Keratinocyte (primary cell): ENCODE data around the gene TET1. TPM values are rescaled to one million over a fixed set of nuclear protein-coding genes. Genes with fewer than 3 reads are reported as not detected.

Experiments
- DNase-seq: peaks from one replicate; pipeline ENCODE4 v3.0.0-alpha.2; 2011; ENCODE audit warnings: low read depth, missing footprints, low spot score
- FAIRE-seq: peaks from 2 replicates; lab custom pipeline; 2011; peaks lifted over from hg19 to GRCh38; lab: Jason Lieb, UNC
- H2AFZ ChIP-seq: 2 replicates; pipeline ENCODE4 v1.6.0; 2012; ENCODE audit warnings: low read length, control low read depth, inconsistent platforms; ENCODE audit not compliant: control insufficient read depth
- H3K27ac ChIP-seq: 2 replicates; pipeline ENCODE4 v1.5.1; 2011; ENCODE audit warnings: low read length; ENCODE audit not compliant: control insufficient read depth, insufficient read depth
- H3K27me3 ChIP-seq: 3 replicates; pipeline ENCODE4 v1.6.0; 2011; ENCODE audit warnings: low read length; ENCODE audit not compliant: control insufficient read depth, insufficient read depth; ENCODE audit errors: extremely low read depth
- H3K36me3 ChIP-seq, 2 experiments: 2 replicates in 1 of 2; 3 replicates in 1 of 2; pipeline ENCODE4 v1.5.1; 2011; ENCODE audit warnings: low read length in 2 of 2, mild to moderate bottlenecking in 1 of 2; ENCODE audit not compliant: control insufficient read depth in 2 of 2, insufficient read depth in 2 of 2; ENCODE audit errors: extremely low read depth in 1 of 2
- H3K4me1 ChIP-seq: 3 replicates; pipeline ENCODE4 v1.5.1; 2011; ENCODE audit warnings: low read length; ENCODE audit not compliant: control insufficient read depth, insufficient read depth; ENCODE audit errors: extremely low read depth
- H3K4me2 ChIP-seq: 3 replicates; pipeline ENCODE4 v1.6.0; 2011; ENCODE audit warnings: low read depth, low read length; ENCODE audit not compliant: control insufficient read depth, insufficient read depth; ENCODE audit errors: extremely low read depth
- H3K4me3 ChIP-seq, 3 experiments: fragments of 200-600 bp in 1 of 3; sonication (generic) in 1 of 3; 2 replicates in 2 of 3; 3 replicates in 1 of 3; pipeline ENCODE4 v1.5.1; 2011 to 2016; ENCODE audit warnings: low read length in 3 of 3, mild to moderate bottlenecking in 3 of 3, control low read depth in 2 of 3, inconsistent platforms in 1 of 3, low read depth in 1 of 3, mixed read lengths in 1 of 3, mixed run types in 1 of 3, moderate library complexity in 1 of 3; ENCODE audit not compliant: control insufficient read depth in 2 of 3, insufficient read depth in 2 of 3; ENCODE audit errors: extremely low read depth in 1 of 3
- H3K79me2 ChIP-seq: 2 replicates; pipeline ENCODE4 v1.6.0; 2012; ENCODE audit warnings: low read length; ENCODE audit not compliant: control insufficient read depth, insufficient read depth
- H3K9ac ChIP-seq: 3 replicates; pipeline ENCODE4 v1.6.0; 2011; ENCODE audit warnings: low read length; ENCODE audit not compliant: control insufficient read depth, insufficient read depth; ENCODE audit errors: extremely low read depth
- H3K9me1 ChIP-seq: 3 replicates; pipeline ENCODE4 v1.6.0; 2011; ENCODE audit warnings: low read length; ENCODE audit not compliant: control insufficient read depth, insufficient read depth; ENCODE audit errors: extremely low read depth
- H3K9me3 ChIP-seq: 2 replicates; pipeline ENCODE4 v1.5.1; 2012; ENCODE audit warnings: low read depth, low read length; ENCODE audit not compliant: control insufficient read depth
- H4K20me1 ChIP-seq: 3 replicates; pipeline ENCODE4 v1.6.0; 2011; ENCODE audit warnings: low read length; ENCODE audit not compliant: control insufficient read depth, insufficient read depth; ENCODE audit errors: extremely low read depth
- CTCF ChIP-seq, 3 experiments: IDR thresholded peaks in 1 of 3; conservative IDR thresholded peaks in 1 of 3; optimal IDR thresholded peaks in 1 of 3; 2 replicates in 2 of 3; 3 replicates in 1 of 3; pipeline versions ENCODE3 to v1.5.1; 2011; ENCODE audit warnings: low read length in 3 of 3, mild to moderate bottlenecking in 3 of 3, moderate library complexity in 2 of 3, control low read depth in 1 of 3, inconsistent platforms in 1 of 3; ENCODE audit not compliant: insufficient read depth in 2 of 3; ENCODE audit errors: extremely low read depth in 1 of 3
- EZH2 ChIP-seq: IDR thresholded peaks from one replicate; pipeline ENCODE4 v1.6.1; 2012; ENCODE audit warnings: inconsistent platforms, mild to moderate bottlenecking, low read length, moderate library complexity
- dilution Hi-C: fragments of 300-500 bp; cut with MboI; formaldehyde crosslinking; loops from one replicate; pipeline ENCODE4 v1.7.0; 2020; ENCODE audit warnings: low sequenced_read_pairs; ENCODE audit not compliant: extremely low pct_ligation_motif_present
- polyA plus RNA-seq, 5 experiments: library from polyadenylated mRNA; depleted of rRNA in 3 of 5; stranded (reverse) in 3 of 5; stranded (forward) in 1 of 5; unstranded in 1 of 5; fragments of >200 nt; gene quantifications; 1 replicate in 1 of 5; 2 replicates in 3 of 5; 3 replicates in 1 of 5; pipeline versions ENCODE4 v1.2.1 to v1.2.3, GENCODE V29; 2011 to 2012; ENCODE audit warnings: missing spikeins in 2 of 5, low read depth in 1 of 5, low replicate concordance in 1 of 5

TET1 gene
- polyA plus RNA-seq, 1 donor (not counting 4 experiments of a cell fraction or from before 2014, with no cell fraction given): 0.08 TPM

DNA sequence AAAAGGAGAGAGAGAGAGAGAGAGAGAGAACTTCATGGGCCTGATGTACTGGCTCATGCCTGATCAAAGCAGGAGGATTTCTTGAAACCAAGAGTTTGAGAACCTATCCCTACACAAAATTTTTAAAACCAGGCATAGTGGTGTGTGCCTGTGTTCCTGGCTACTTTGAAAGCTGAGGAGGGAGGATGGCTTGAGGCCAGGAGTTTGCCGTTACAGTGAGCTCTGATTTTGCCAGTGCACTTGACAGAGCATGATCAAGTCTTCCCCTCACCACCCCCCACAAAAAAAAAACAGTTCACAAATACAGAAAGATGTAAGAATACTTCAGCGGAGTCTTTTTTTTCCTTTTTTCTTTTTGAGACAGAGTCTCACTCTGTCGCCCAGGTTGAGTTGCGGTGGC, 108.8 kb downstream of the TET1 start:
- Histone ChIP-seq H3K4me3 (no peak overlapping the region), H3K9me1 (no peaks in the 10 kb centered on the region), H3K4me2 (no peak overlapping the region), H3K4me1 (peaks cover 13% of the 10 kb centered on the region), H3K27ac (no peak overlapping the region), H3K27me3 (no peaks in the 10 kb centered on the region), H3K36me3 (no peaks in the 10 kb centered on the region), H3K79me2 (no peaks in the 10 kb centered on the region), H2AFZ (no peak overlapping the region), H3K9me3 (no peaks in the 10 kb centered on the region), H3K9ac (no peak overlapping the region), H4K20me1 (no peaks in the 10 kb centered on the region)
- no peak for FAIRE-seq
- TF ChIP-seq CTCF (optimal IDR thresholded peaks at IDR 0.05 in 1 of 3, IDR thresholded peaks at IDR 0.05 in 1 of 3, conservative IDR thresholded peaks at IDR 0.05 in 1 of 3; ENCODE audit: extremely low read depth in 1 of 3, insufficient read depth in 2 of 3, low read length in 3 of 3) (no peak), EZH2 (no peak)
- DNase-seq: no peak
- dilution Hi-C loops: no loop called here

GRCh38 chr10:68684413-68684812, 124.3 kb downstream of the TET1 start:
- Histone ChIP-seq H3K27me3 (no peaks in the 10 kb centered on the region), H2AFZ (no peak overlapping the region), H3K4me2 (no peak overlapping the region), H3K79me2 (no peaks in the 10 kb centered on the region), H3K36me3 (no peaks in the 10 kb centered on the region), H4K20me1 (no peaks in the 10 kb centered on the region), H3K4me3 (no peak overlapping the region), H3K9me3 (no peaks in the 10 kb centered on the region), H3K27ac (no peak overlapping the region), H3K4me1 (no peaks in the 10 kb centered on the region), H3K9me1 (no peaks in the 10 kb centered on the region), H3K9ac (no peak overlapping the region)
- dilution Hi-C loops: no loop called here
- TF ChIP-seq CTCF (optimal IDR thresholded peaks at IDR 0.05 in 1 of 3, IDR thresholded peaks at IDR 0.05 in 1 of 3, conservative IDR thresholded peaks at IDR 0.05 in 1 of 3; ENCODE audit: extremely low read depth in 1 of 3, insufficient read depth in 2 of 3, low read length in 3 of 3) (no peak), EZH2 (no peak)
- FAIRE-seq (no peak), DNase-seq (no peak)
